ENCODE measurements around the gene FER.
"Not testable (repeated sequence)": the region's sequence is repeated elsewhere in the genome, so short reads cannot be mapped to it uniquely, and the experiment has no call there.

FER gene

GRCh38 chr5:108827131-108827530 is 79.4 kb downstream of the FER start:
- no peak overlapping the region for H3K27ac ChIP-seq
- POLR2A ChIA-PET (ENCODE audit: low non-redundant PET): no interaction called here
- CTCF ChIA-PET: interaction anchor here (0.5 to 1.2 kb wide), 3 partner anchors 15 to 39 kb away, joined by 3 to 4 read pairs (median 4); no protein-coding TSS in a partner anchor
- DNase-seq (ENCODE audit: low spot score): no peak
- no peak for TF ChIP-seq CTCF (conservative IDR thresholded peaks at IDR 0.05; ENCODE audit: low read depth)

GRCh38 chr5:108830705-108831276 is 83.1 kb downstream of the FER start:
- TF ChIP-seq CTCF (conservative IDR thresholded peaks at IDR 0.05; ENCODE audit: low read depth): no peak
- CTCF ChIA-PET: interaction anchor here (0.7 to 1.1 kb wide), 3 partner anchors 15 to 189 kb away, joined by 3 read pairs; no protein-coding TSS in a partner anchor
- no peak for DNase-seq (ENCODE audit: low spot score)
- POLR2A ChIA-PET (ENCODE audit: low non-redundant PET): no interaction called here
- H3K27ac ChIP-seq: no peak overlapping the region

GRCh38 chr5:108836492-108836891 is 88.8 kb downstream of the FER start:
- CTCF ChIA-PET: interaction anchor here (0.7 to 1.0 kb wide), 2 partner anchors 9 to 28 kb away, joined by 3 read pairs; no protein-coding TSS in a partner anchor
- DNase-seq (ENCODE audit: low spot score): no peak
- no peak overlapping the region for H3K27ac ChIP-seq
- TF ChIP-seq CTCF (conservative IDR thresholded peaks at IDR 0.05; ENCODE audit: low read depth): no peak
- POLR2A ChIA-PET (ENCODE audit: low non-redundant PET): no interaction called here

DNA sequence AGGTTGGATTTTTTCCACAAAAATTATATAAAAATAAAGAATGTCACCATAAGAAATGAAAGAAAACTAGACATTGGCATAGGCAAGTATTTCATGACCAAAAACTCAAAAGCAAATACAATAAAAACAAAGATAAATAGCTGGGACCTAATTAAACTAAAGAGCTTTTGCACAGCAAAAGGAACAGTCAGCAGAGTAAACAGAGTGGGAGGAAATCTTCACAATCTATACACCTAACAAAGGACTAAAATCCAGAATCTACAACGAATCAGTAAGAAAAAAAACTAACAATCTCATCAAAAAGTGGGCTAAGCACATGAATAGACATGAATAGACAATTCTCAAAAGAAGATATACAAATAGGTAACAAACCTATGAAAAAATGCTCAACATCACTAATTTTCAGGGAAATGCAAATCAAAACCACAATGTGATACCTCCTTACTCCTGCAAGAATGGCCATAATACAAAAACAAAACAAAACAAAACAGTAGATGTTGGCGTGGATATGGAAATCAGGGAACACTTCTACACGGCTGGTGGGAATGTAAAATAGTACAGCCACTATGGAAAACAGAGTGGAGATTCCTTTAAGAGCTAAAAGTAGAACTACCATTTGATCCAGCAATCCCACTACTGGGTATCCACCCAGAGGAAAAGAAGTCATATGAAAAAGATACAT is 94.7 kb downstream of the FER start:
- CTCF ChIA-PET: interaction anchor here (0.6 kb wide), 1 partner anchor 16 kb away, joined by 4 read pairs; no protein-coding TSS in a partner anchor
- DNase-seq (ENCODE audit: low spot score); H3K27ac ChIP-seq; POLR2A ChIA-PET (ENCODE audit: low non-redundant PET): not testable (repeated sequence)

- CTCF ChIA-PET; DNase-seq (ENCODE audit: low spot score): not testable (repeated sequence)
Measured at GRCh38 chr5:108851129-108851528, 103.4 kb downstream of the FER start.

DNA sequence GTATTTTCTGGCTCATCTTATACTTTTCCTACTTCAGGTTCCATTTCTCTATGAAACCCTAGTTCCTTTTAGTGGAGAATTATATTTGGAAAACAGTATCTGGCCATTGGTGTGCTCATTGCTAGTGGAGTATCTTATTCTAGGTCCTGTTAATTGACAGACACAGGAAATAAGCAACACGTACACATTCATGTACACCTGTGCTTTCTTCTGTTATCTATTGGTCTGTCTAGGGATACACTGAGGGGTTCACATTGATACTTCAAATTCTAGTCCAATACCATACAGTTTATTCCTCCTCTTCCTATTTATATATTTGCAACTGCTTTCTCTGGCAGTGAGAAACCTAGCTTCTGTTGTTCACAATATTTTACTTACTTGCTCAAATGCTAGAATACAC is 110.2 kb downstream of the FER start:
- H3K27ac ChIP-seq: no peak overlapping the region
- no peak for DNase-seq (ENCODE audit: low spot score)
- ChIA-PET POLR2A (ENCODE audit: low non-redundant PET) (no interaction called here), CTCF (no interaction called here)
- TF ChIP-seq CTCF (conservative IDR thresholded peaks at IDR 0.05; ENCODE audit: low read depth): no peak

More at GRCh38 chr5:108851129-108851528, 103.4 kb downstream of the FER start:
- H3K27ac ChIP-seq; POLR2A ChIA-PET (ENCODE audit: low non-redundant PET): not testable (repeated sequence)

DNA sequence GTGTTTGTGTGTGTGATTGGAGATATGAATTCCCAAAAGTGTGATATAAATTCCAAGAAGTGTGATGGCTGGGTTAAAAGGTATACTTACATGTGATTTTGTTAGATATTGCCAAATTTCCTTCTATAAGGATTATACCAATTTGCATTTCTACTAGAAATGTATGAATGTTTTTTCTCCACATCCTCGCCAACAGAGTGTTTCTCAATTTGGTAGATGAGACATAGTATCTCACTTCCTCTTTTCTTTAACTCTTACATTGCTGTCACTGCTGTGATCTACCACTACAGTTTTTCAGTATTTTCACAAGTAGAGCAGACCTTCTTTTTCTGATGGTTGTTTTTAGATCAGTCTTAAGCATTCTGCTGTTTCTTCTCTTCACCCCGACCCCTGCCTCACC is 111.3 kb downstream of the FER start:
- H3K27ac ChIP-seq: no peak overlapping the region
- no peak for TF ChIP-seq CTCF (conservative IDR thresholded peaks at IDR 0.05; ENCODE audit: low read depth)
- ChIA-PET CTCF (interaction anchor here (0.6 kb wide), 1 partner anchor 14 kb away, joined by 3 read pairs; no protein-coding TSS in a partner anchor), POLR2A (ENCODE audit: low non-redundant PET) (no interaction called here)
- peak; percentile 9 for DNase-seq (ENCODE audit: low spot score)
